ENCODE results near the gene C2CD2L. TPM values are rescaled to one million over a fixed set of nuclear protein-coding genes. Genes with fewer than 3 reads are reported as not detected.

The C2CD2L gene
- total and polyA plus RNA-seq, 2 of the 13 experiments (the other 11 are each of a cell fraction or from before 2014, with no cell fraction given): 3.7 to 5.5 TPM

- TF ChIP-seq ZNF343 (CRISPR knock-in tag; IDR thresholded peaks at IDR 0.05) (no peak), TCF7 (IDR thresholded peaks at IDR 0.05; ENCODE audit: low read depth) (no peak), RELA (CRISPR knock-in tag; IDR thresholded peaks at IDR 0.05) (no peak), RBFOX2 (IDR thresholded peaks at IDR 0.05; ENCODE audit: low read depth, low read length) (peak; percentile 1; the same call in 1 of the 2 replicates), JUNB (CRISPR knock-in tag; IDR thresholded peaks at IDR 0.05; ENCODE audit: borderline replicate concordance) (no peak), HOXA5 (CRISPR knock-in tag; IDR thresholded peaks at IDR 0.05) (no peak), MAZ (IDR thresholded peaks at IDR 0.05; ENCODE audit: borderline replicate concordance, low read depth, low read length) (no peak), MAZ (CRISPR knock-in tag; IDR thresholded peaks at IDR 0.05; ENCODE audit: low read depth) (no peak), ZNF564 (CRISPR knock-in tag; IDR thresholded peaks at IDR 0.05) (no peak), RORA (CRISPR knock-in tag; IDR thresholded peaks at IDR 0.05) (no peak), KAT8 (CRISPR knock-in tag; IDR thresholded peaks at IDR 0.05) (no peak), SALL1 (CRISPR knock-in tag; IDR thresholded peaks at IDR 0.05) (peak; percentile 9; the same call in 1 of the 2 replicates), GPN1 (CRISPR knock-in tag; IDR thresholded peaks at IDR 0.05; ENCODE audit: borderline replicate concordance) (no peak), GPBP1L1 (CRISPR knock-in tag; IDR thresholded peaks at IDR 0.05) (no peak), HOXA3 (CRISPR knock-in tag; IDR thresholded peaks at IDR 0.05) (peak; percentile 32; the same call in 1 of the 2 replicates), ZNF83 (CRISPR knock-in tag; IDR thresholded peaks at IDR 0.05; ENCODE audit: borderline replicate concordance) (no peak), KDM3A (CRISPR knock-in tag; IDR thresholded peaks at IDR 0.05; ENCODE audit: low read depth) (no peak), ZNF770 (CRISPR knock-in tag; IDR thresholded peaks at IDR 0.05) (no peak; the same call in 1 of the 2 replicates), MXD3 (CRISPR knock-in tag; IDR thresholded peaks at IDR 0.05) (no peak), ZNF609 (CRISPR knock-in tag; IDR thresholded peaks at IDR 0.05; ENCODE audit: borderline replicate concordance) (no peak), PHF8 (CRISPR knock-in tag; IDR thresholded peaks at IDR 0.05) (peak; percentile 72), RFXANK (CRISPR knock-in tag; IDR thresholded peaks at IDR 0.05) (no peak)
Observed at GRCh38 chr11:119093942-119094815, 13.0 kb upstream of the C2CD2L start (continued).

All from HepG2 (cell line).